Activated CD4-positive, alpha-beta T cell treated with anti-CD3 and anti-CD28 coated beads for 48 hours (primary cell): ENCODE data around the gene EIF2D.
"Not testable (repeated sequence)": the region's sequence is repeated elsewhere in the genome, so short reads cannot be mapped to it uniquely, and the experiment has no call there.

Source experiments
- DNase-seq: peaks from one replicate; pipeline ENCODE4 v3.0.0-alpha.2; 2020

The EIF2D gene

DNA sequence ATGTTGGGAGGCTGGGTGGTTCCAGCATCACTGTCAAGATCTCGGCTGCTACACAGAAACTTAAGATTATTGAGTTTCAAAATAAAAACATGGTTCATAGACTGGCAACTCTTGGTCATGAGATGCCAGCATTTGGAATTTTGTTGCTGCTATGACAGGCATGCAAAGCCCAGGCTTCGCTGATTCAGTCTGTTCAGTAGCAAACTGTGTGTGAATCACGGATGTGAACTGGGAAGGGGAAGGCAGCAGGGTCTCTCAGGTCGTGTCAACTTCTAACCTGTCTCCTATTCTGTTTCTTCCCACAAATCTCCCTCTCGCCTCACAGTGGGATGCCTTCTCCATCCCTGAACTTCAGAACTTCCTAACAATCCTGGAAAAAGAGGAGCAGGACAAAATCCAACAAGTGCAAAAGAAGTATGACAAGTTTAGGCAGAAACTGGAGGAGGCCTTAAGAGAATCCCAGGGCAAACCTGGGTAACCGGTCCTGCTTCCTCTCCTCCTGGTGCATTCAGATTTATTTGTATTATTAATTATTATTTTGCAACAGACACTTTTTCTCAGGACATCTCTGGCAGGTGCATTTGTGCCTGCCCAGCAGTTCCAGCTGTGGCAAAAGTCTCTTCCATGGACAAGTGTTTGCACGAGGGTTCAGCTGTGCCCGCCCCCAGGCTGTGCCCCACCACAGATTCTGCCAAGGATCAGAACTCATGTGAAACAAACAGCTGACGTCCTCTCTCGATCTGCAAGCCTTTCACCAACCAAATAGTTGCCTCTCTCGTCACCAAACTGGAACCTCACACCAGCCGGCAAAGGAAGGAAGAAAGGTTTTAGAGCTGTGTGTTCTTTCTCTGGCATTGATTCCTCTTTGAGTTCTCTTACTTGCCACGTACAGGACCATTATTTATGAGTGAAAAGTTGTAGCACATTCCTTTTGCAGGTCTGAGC, 25.5 kb downstream of the EIF2D start:
- DNase-seq = no peak

GRCh38 chr1:206584683-206585082, 27.6 kb downstream of the EIF2D start:
- DNase-seq = no peak

DNA sequence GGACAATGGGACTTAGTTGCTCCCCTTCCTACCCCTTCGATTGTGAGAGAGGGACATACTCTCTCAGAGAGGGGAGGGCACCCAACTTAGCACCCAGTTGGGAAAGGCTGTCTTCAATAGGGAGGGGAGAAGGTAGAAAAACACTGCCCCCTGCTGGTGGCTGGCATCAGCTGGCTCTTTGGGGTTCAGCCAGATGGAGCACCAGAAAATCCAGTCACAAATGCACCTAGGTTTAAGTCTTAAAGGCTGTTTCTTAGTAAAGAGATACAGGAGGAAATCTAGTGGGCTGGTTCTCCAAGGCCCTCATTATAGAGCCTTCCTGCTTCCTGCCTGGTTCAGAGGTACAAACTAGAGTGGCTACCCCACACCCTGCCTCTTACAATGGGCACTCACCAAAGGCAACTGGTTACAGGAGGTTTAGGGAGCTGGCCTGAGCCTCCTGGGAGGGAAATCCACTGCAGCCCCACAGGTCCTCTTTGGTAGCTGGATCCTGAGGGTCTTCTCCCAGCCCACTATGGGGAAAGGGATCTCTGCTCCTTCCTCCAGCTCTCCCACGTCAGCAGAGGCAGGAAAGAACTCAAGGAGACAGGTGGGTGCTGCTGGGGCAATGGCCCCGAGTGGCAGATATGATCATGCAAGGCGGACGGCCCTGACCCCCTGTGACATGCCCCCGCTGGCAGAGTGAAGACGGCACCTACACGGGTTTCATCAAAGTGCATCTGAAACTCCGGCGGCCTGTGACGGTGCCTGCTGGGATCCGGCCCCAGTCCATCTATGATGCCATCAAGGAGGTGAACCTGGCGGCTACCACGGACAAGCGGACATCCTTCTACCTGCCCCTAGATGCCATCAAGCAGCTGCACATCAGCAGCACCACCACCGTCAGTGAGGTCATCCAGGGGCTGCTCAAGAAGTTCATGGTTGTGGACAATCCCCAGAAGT, 28.3 kb downstream of the EIF2D start:
- peak; percentile 92 for DNase-seq

DNA sequence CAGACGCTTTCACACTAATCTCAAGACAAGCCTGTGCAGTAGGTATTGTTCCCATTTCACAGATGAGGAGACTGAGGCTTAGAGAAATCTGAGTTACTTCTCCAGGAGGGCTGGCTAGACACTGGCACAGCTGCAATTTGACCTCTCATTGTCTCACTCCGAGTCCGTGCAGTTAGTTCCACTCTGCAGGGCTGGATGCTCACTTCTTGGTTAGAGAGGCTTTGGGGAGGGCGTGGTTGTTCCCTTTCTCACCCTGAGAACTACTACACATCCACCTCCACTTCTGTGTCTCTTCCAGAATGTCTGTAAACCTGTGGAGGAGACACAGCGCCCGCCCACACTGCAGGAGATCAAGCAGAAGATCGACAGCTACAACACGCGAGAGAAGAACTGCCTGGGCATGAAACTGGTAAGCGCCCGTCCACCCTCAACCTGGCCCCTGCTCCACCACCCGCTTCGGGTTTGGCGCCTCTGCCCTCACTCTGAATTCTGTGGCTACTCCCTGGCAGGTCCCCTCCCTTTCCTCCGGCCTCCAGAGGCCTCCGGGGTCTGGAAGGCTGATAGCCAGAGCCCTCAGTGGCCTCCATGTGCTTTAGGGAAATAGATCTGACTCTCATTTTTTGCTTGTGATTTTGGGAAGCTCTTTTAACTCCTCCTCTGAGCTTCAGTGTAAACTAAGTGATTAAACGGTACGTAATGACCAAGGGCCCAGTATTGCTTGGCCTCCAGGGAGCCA, 29.1 kb downstream of the EIF2D start:
- peak; percentile 75 for DNase-seq

GRCh38 chr1:206582537-206582936, 29.7 kb downstream of the EIF2D start:
- no peak for DNase-seq

DNA sequence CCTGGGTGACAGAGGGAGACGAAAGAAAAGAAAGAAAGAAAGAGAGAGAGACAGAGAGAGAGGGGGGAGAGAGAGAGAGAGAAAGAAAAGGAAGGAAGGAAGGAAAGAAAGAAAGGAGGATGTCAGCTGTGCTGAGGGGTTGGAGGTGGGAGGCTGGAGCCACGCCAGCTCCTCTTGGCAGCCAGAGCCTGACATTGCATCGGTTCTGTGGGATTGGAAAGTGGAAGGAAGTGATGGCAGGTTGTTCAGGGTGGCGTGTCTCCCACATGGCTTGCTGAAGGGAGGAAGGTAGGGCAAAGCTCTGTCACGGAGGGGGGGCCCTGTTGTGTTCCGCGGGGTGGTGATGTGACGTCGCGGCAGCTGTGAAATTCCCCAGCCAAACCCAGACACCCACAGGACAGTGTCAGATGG, 30.7 kb downstream of the EIF2D start:
- peak; percentile 70 for DNase-seq

DNA sequence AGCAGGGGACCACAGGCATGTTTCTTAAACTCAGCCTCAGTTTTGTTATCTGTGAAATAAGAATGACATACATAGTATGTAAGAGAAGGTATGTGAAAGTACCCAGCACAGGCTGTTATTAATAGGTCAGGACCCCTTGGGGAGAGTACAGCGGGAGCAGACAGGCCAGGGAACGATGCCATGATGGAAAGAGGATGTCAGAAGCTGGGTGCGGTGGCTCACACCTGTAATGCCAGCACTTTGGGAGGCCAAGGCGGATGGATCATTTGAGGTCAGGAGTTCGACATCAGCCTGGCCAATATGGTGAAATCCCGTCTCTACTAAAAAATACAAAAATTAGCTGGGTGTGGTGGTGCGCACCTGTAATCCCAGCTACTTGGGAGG, 31.2 kb downstream of the EIF2D start:
- DNase-seq = not testable (repeated sequence)

GRCh38 chr1:206580438-206581113, 31.7 kb downstream of the EIF2D start:
- DNase-seq = no peak

DNA sequence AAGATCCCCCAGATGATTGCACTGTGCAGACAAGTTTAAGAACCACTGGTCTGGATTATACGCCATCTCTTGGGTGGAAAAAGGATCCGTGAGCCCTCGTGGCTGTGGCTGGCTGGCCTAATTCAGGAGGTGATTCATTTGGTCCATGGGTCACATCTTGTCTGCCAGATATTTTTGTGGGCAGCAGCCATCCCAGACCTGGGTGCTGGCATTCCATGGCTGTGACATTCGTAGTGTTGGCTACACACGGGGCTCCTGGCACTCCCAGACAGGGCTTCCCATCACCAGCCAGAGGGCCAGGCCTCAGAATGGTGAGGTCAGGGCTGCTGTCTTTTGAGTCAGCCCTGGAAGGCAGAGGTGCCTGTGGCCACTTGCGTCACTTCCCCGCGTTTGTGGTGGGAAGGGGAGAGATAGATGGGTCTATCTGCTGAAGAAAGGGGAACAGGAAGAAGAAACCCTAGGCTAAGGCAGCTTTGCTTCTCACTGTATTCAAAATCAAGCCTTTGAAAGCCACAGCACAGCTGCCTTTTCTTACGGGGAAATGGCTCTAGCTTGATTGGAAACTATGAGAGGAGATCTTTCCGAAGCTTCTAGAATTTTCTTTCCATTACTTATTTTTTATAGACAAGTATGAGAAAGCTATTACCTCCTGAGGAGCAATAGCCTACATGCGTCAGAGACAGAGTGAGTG, 32.4 kb downstream of the EIF2D start:
- DNase-seq = peak; percentile 93

DNA sequence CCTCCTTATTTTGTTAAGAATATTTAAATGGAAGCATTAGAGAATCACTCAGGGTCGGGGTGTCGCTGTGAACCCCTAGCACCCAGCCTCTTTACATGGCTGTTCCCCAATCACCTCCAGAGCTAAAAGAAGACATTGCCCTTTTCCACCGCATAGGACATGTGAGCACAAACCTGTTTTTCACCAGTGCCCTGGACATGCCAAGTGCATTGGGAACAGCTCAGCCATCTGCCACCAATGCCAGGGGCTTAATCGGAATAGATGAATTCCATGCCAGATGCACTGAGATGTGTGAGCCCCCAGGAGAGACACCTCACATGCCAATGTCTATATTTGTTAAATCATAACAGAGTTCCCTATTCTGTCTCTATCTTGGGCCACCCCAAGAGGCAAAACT, 33.3 kb downstream of the EIF2D start:
- no peak for DNase-seq

DNA sequence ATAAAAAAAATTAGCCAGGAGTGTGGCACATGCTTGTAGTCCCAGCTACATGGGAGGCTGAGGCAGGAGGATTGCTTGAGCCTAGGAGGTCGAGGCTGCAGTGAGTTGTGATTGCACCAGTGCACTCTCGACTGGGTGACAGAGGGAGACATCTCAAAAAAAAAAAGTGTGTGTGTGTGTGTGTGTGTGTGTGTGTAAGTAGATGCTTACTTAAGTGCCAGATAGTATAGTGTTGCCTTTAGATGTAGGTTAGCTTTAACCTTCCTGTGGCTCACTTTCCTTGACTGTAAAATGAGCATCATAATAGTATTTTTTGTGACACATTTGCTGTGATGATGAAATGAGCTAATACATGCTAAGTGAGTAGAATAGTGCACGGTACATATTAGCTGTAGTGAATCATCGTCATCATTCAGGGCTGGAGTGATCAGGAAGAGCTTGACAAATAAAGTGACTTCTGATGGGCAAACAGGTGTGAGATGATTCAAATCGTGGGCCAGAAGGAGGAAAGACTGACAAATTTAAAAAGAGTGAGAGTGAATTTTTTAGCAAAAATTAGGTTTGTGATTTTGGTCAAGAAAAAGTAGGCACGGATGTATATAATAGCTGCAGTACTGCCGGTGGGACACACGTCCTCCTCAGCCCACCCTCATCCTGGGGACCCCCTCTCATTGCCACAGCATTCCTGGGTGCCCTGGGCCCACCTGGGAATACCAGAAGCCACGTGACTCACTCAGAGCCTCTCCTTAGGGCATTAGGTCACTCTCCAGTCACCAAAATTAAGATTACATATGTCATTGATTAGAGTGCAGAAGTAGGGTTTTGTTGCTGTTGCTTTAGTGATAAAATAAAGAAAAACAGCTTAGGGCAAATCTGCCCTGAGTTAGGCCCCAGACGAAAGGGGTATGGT, 33.9 kb downstream of the EIF2D start:
- DNase-seq = no peak

GRCh38 chr1:206577626-206578025, 34.6 kb downstream of the EIF2D start:
- no peak for DNase-seq

DNA sequence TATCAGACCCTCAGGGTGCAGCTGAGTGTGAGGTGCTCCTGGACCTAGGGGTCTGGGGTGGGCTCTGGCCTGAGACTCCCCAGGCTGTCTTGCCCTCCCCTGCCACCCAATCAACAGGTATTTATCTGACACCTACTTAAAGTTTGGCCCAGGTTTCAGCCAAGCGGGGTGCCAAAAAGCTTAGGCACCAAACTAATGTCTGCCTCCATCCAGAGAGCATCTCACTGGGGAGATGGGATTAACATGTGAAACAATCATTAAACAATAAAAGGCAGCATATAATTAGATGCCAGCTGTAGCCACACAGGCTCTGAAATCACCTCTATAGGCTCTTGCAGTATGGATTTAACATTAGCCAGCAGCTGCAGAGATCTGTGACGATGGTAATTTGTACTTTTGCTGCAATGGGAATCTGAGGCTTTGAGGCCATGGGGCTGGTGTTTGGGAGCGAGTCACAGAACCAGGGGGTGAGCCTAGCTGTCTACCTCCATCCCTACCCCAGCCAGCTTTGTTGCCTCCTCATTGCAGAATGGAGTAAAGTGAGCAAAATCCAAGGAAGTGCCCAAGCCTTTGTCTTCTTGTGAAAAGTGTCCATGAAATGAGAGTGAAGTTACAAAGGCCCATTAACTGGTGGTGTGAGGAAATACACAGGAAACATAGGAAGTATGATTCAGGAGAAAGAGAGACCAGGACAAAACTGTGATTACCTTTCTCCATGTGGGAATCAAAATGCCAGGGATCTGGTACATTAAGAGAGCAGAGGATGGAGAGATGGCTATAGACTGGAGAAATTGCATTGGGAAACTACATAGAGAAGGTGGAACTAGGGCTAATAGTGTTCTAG, 36.1 kb downstream of the EIF2D start:
- no peak for DNase-seq

GRCh38 chr1:206575165-206575893, 36.9 kb downstream of the EIF2D start:
- DNase-seq = no peak

GRCh38 chr1:206573762-206574161, 38.5 kb downstream of the EIF2D start:
- DNase-seq = no peak

- no peak for DNase-seq
Measured at GRCh38 chr1:206573319-206573718, 38.9 kb downstream of the EIF2D start.

DNA sequence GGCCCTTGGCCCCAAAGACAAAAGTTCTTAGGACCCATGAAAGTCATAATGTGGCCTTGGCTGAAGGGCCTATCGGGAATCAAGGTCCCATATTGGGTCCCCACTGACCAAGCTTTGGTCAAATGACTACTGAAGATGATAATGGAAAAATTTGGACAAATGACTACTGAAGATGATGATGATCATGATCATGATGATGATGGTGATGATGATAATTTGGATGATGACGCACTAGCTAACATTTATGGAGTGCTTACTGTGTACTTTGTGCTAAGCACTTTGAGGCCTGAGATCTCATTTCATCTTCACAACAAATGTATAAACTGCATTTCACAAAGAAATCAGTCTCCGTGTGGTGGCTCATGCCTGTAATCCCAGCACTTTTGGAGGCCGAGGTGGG, 39.4 kb downstream of the EIF2D start:
- no peak for DNase-seq

- no peak for DNase-seq
Measured at GRCh38 chr1:206570529-206570928, 41.7 kb downstream of the EIF2D start.

DNA sequence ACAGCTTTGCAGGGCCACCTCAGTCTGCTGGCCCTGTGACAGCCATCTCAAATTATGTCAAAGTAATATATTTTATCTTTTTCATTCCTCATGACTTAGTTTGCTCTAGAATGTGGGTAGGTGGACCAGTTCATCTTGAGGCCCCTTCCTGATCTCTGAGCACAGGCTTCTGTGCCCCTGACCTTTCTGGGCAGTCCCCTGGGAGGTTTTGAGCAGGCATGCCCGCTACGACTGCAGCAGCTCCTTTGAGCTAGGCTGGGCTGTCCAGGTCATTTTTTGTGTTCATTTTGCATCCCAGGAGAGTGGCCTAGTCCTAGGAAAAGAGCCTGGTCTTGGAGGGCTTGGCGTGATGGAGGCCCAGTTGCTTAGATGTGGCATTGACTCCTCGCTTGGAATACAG, 42.7 kb downstream of the EIF2D start:
- no peak for DNase-seq
